ENCODE data around the gene CEPT1.

- TF ChIP-seq EZH2 (IDR thresholded peaks at IDR 0.05; ENCODE audit: low read depth) (no peak), CTCF (conservative IDR thresholded peaks at IDR 0.05) (no peak)
Observed at GRCh38 chr1:111200802-111201161, 60.8 kb downstream of the CEPT1 start.
